ENCODE results near the gene BBS9.

BBS9 gene

GRCh38 chr7:33433357-33433756 lies 304.0 kb downstream of the BBS9 start:
- DNase-seq (ENCODE audit: low spot score) = no peak

GRCh38 chr7:33444511-33444910 lies 315.1 kb downstream of the BBS9 start:
- no peak for DNase-seq (ENCODE audit: low spot score)

GRCh38 chr7:33446551-33446950 lies 317.2 kb downstream of the BBS9 start:
- no peak for DNase-seq (ENCODE audit: low spot score)

- DNase-seq (ENCODE audit: low spot score) = no peak
Observed at GRCh38 chr7:33448035-33448434, 318.7 kb downstream of the BBS9 start.

GRCh38 chr7:33449847-33450246 lies 320.5 kb downstream of the BBS9 start:
- no peak for DNase-seq (ENCODE audit: low spot score)

- no peak for DNase-seq (ENCODE audit: low spot score)
Observed at GRCh38 chr7:33452805-33453502, 323.6 kb downstream of the BBS9 start.

GRCh38 chr7:33457039-33457438 lies 327.7 kb downstream of the BBS9 start:
- no peak for DNase-seq (ENCODE audit: low spot score)

- no peak for DNase-seq (ENCODE audit: low spot score)
Observed at GRCh38 chr7:33458581-33458980, 329.2 kb downstream of the BBS9 start.

GRCh38 chr7:33459340-33459751 lies 330.0 kb downstream of the BBS9 start:
- DNase-seq (ENCODE audit: low spot score) = peak; percentile 27

- DNase-seq (ENCODE audit: low spot score) = no peak
Observed at GRCh38 chr7:33463131-33463530, 333.8 kb downstream of the BBS9 start.

- no peak for DNase-seq (ENCODE audit: low spot score)
Observed at GRCh38 chr7:33466203-33466602, 336.8 kb downstream of the BBS9 start.

- no peak for DNase-seq (ENCODE audit: low spot score)
Observed at GRCh38 chr7:33471636-33472242, 342.4 kb downstream of the BBS9 start.

GRCh38 chr7:33472348-33473025 lies 343.1 kb downstream of the BBS9 start:
- no peak for DNase-seq (ENCODE audit: low spot score)

- no peak for DNase-seq (ENCODE audit: low spot score)
Observed at GRCh38 chr7:33477719-33478480, 348.5 kb downstream of the BBS9 start.

GRCh38 chr7:33484476-33484875 lies 355.1 kb downstream of the BBS9 start:
- peak; percentile 12 for DNase-seq (ENCODE audit: low spot score)

- peak; percentile 7 for DNase-seq (ENCODE audit: low spot score)
Observed at GRCh38 chr7:33485747-33486493, 356.6 kb downstream of the BBS9 start.

- DNase-seq (ENCODE audit: low spot score) = no peak
Observed at GRCh38 chr7:33486633-33487032, 357.3 kb downstream of the BBS9 start.

- no peak for DNase-seq (ENCODE audit: low spot score)
Observed at GRCh38 chr7:33487998-33488682, 358.8 kb downstream of the BBS9 start.

GRCh38 chr7:33494474-33494873 lies 365.1 kb downstream of the BBS9 start:
- DNase-seq (ENCODE audit: low spot score) = no peak

- DNase-seq (ENCODE audit: low spot score) = peak; percentile 34
Observed at GRCh38 chr7:33495207-33495606, 365.8 kb downstream of the BBS9 start.

GRCh38 chr7:33497051-33497450 lies 367.7 kb downstream of the BBS9 start:
- no peak for DNase-seq (ENCODE audit: low spot score)
